HG02938 (cell line): ENCODE data around the gene LRRC8A.

Experiments
- ATAC-seq: cut with Tn5 transposase; IDR thresholded peaks from one replicate; pipeline ENCODE4 v1.9.1; 2021; ENCODE audit warnings: mild to moderate bottlenecking, moderate library complexity; ENCODE audit not compliant: unreplicated experiment

Gene LRRC8A

GRCh38 chr9:128901379-128901778 lies 19.4 kb downstream of the LRRC8A start:
- no peak for ATAC-seq

- no peak for ATAC-seq
Measured at GRCh38 chr9:128901822-128902221, 19.9 kb downstream of the LRRC8A start.

- peak; percentile 73 for ATAC-seq
Measured at GRCh38 chr9:128902351-128903078, 20.6 kb downstream of the LRRC8A start.

- no peak for ATAC-seq
Measured at GRCh38 chr9:128903079-128903461, 21.1 kb downstream of the LRRC8A start.

- no peak for ATAC-seq
Measured at GRCh38 chr9:128903871-128904620, 22.1 kb downstream of the LRRC8A start.

- ATAC-seq = no peak
Measured at GRCh38 chr9:128905964-128906363, 24.0 kb downstream of the LRRC8A start.

DNA sequence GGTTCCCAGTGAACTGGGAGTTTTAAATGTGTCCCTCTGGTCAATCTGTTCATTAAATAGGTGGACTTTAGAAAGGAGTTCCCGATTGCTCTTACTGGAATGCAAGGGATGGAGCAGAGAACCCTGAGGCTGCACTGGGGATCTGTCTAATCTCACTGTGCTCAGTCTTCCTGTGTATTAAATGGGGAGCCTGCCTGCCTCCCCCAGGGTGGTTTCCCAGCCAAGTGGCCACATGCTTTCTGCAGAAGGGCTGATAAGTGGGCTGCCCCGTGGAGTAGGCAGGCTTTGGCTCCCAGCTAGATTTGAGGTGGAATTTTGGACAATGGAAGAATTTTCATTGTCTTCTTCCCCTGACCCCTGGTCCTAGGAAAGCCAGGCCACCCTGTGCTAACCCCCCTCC lies 24.8 kb downstream of the LRRC8A start:
- no peak for ATAC-seq

DNA sequence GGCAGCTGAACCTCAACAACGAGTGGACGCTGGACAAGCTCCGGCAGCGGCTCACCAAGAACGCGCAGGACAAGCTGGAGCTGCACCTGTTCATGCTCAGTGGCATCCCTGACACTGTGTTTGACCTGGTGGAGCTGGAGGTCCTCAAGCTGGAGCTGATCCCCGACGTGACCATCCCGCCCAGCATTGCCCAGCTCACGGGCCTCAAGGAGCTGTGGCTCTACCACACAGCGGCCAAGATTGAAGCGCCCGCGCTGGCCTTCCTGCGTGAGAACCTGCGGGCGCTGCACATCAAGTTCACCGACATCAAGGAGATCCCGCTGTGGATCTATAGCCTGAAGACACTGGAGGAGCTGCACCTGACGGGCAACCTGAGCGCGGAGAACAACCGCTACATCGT lies 26.4 kb downstream of the LRRC8A start:
- ATAC-seq = no peak

DNA sequence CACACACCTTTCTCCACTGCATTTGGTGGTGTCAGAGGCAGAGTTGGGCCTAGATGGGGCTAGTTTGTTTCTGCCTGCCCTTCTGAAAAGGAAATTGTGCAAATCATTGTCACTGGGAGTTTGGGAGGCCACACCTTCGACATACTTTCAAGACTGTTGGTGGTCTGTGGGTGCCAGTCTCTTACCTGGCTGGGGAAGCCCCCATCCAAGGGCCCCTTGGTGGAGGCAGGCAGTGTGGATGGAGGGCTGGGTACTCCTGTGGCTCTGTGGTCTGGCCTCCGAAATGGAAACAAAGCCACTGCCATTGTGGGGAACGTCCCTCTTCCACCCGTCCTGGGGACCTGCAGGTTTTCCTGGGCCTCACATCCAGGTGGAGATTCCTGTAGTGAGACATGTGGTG lies 27.9 kb downstream of the LRRC8A start:
- ATAC-seq = no peak

GRCh38 chr9:128910906-128911305 lies 29.0 kb downstream of the LRRC8A start:
- ATAC-seq = no peak

GRCh38 chr9:128911529-128912035 lies 29.6 kb downstream of the LRRC8A start:
- ATAC-seq = no peak

DNA sequence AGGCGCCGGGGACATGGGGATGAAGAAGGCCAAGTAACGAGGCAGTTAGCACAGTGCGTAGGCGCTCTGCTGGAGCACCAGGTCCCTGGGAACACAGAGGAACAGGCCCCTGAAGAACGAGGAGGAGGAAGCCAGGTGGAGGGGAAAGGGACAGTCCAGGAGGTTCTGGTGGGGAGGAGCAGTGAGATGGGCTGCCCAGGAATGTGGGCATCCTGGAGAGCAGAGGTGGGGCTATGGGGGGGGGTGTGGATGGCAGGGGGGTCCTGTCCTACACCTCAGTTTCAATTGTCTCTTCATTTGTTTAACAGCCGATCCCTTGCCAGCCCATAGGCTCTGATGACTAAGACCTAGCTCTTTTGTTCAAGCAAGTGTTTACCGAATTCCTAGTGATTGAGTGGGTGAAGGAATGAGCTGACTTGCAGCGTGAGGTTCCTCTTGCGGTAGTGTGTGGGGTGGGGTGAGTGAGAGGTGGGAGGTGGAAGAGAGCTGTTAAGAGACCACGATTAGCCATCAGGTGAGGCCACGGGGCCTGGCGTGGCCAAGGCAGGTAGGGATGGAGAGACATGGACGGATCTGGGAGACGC lies 30.4 kb downstream of the LRRC8A start:
- no peak for ATAC-seq

- no peak for ATAC-seq
Measured at GRCh38 chr9:128913048-128913900, 31.3 kb downstream of the LRRC8A start.

DNA sequence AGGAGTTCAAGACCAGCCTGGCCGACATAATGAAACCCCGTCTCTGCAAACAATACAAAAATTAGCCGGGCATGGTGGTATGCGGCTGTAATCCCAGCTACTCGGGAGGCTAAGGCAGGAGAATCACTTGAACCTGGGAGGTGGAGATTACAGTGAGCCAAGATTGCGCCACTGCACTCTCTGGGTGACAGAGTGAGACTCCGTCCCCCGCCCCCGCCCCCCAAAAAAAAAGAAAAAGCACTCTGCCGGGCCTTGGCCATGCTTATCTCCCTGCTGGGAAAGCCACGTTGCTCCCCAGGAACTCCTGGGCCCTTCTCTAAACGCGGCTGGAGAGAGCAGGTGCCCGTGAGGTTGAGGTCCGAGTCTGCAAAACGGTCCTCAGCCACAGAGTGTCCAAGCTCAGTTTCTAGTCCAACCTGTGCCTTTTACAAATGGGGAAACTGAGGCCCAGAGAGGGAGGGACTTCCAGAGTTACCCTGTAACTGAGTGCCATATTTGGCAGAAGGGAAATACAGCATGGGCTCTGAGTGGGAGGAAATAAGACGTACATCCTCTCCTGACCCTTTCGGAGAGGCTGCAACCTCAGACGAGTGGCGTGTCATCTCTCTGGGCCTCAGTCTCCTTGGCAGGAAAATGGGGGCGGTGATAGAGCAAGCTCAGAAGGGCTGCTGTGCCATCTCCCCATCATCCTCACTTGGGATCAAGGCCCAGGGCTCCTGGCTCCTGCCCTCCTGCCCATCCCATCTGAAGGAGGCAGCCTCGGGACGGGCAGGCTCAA lies 32.3 kb downstream of the LRRC8A start:
- ATAC-seq = no peak

DNA sequence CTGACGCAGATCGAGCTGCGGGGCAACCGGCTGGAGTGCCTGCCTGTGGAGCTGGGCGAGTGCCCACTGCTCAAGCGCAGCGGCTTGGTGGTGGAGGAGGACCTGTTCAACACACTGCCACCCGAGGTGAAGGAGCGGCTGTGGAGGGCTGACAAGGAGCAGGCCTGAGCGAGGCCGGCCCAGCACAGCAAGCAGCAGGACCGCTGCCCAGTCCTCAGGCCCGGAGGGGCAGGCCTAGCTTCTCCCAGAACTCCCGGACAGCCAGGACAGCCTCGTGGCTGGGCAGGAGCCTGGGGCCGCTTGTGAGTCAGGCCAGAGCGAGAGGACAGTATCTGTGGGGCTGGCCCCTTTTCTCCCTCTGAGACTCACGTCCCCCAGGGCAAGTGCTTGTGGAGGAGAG lies 34.3 kb downstream of the LRRC8A start:
- no peak for ATAC-seq

- ATAC-seq = no peak
Measured at GRCh38 chr9:128916745-128917144, 34.8 kb downstream of the LRRC8A start.

- no peak for ATAC-seq
Measured at GRCh38 chr9:128917151-128917849, 35.4 kb downstream of the LRRC8A start.

DNA sequence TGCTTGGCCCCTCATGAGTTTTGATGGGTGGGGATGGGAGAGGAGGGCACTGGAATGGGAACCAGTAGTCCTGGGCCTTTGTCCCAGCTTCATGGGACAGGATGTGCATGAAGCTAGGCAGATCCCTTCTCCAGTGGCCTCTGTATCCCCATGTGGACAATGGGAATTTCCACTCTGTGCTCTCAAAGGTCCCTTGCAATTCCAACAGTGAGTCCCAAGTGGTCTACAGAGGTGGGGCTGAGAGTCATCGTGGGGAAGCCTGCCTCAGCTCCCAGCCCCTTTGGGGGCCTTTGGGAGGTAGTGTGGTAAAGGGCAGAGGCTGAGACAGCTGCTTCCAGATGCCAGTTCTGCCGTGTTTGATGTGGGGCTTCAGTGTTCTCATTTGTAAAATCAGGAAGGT lies 37.0 kb downstream of the LRRC8A start:
- no peak for ATAC-seq

- ATAC-seq = no peak
Measured at GRCh38 chr9:128919402-128920089, 37.6 kb downstream of the LRRC8A start.
